K562 (cell line): ENCODE measurements around the gene EHD3.

Source experiments
- PREB ChIP-seq: sonication (generic); formaldehyde crosslinking; IDR thresholded peaks from 2 replicates; pipeline ENCODE4 v1.8.1; 2023; ENCODE audit warnings: mild to moderate bottlenecking, missing genetic modification reagents
- ZNF707 ChIP-seq: fragments of 250-450 bp; sonication (Bioruptor Pico); conservative IDR thresholded peaks from 2 replicates; pipeline ENCODE4 v1.8.0; 2022; ENCODE audit warnings: inconsistent platforms, mild to moderate bottlenecking, moderate library complexity

DNA sequence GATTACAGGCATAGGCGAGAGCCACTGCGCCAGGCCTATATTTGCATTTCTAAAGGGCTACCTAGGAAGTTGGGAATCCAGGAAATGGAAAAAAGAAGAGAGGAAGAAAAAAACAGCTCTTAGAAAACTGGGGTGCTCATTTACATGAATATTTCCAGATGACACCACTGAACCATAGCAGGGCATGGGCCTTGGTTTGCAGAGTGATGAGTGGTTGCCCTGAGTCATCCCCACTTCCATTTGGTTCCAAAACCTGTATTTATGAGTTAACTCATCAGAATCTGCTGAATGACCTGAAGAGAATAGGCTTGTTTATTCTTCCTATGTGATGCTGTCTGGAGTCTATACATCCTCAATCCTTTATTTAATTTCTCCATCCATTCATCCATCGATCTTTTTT is 36.2 kb downstream of the EHD3 start:
- no peak for TF ChIP-seq ZNF707
- TF ChIP-seq PREB (CRISPR knock-in tag) = no peak
